K562 (cell line): Measurements from ENCODE around the gene COL4A1. TPM values are rescaled to one million over a fixed set of nuclear protein-coding genes. Genes with fewer than 3 reads are reported as not detected.

Experiments
- ASH1L ChIP-seq: fragments of 450-650 bp; IDR thresholded peaks from 2 replicates; pipeline ENCODE4 v1.6.1; 2018; ENCODE audit warnings: borderline replicate concordance, mild to moderate bottlenecking, low read depth; ENCODE audit not compliant: partially characterized antibody
- ATF7 ChIP-seq: fragments of 450-650 bp; IDR thresholded peaks from 2 replicates; pipeline ENCODE4 v1.7.1; 2014; ENCODE audit warnings: mild to moderate bottlenecking, moderate library complexity
- CBX2 ChIP-seq: fragments of 200-600 bp; sonication (generic); IDR thresholded peaks from one replicate; pipeline ENCODE4 v1.6.1; 2012; ENCODE audit warnings: mild to moderate bottlenecking, low read length, inconsistent platforms; ENCODE audit not compliant: insufficient read depth, poor library complexity, severe bottlenecking
- FOXJ3 ChIP-seq: sonication (generic); formaldehyde crosslinking; IDR thresholded peaks from 2 replicates; pipeline ENCODE4 v1.4.0; 2020; ENCODE audit warnings: mild to moderate bottlenecking, missing genetic modification reagents
- FOXK1 ChIP-seq: sonication (generic); formaldehyde crosslinking; IDR thresholded peaks from 2 replicates; pipeline ENCODE4 v1.8.0; 2022; ENCODE audit warnings: missing genetic modification reagents, mild to moderate bottlenecking, borderline replicate concordance
- KAT7 ChIP-seq: sonication (generic); formaldehyde crosslinking; IDR thresholded peaks from 2 replicates; pipeline ENCODE4 v1.8.0; 2022; ENCODE audit warnings: missing genetic modification reagents, mild to moderate bottlenecking, borderline replicate concordance
- ZNF696 ChIP-seq: fragments of 250-450 bp; sonication (Bioruptor Pico); conservative IDR thresholded peaks from 2 replicates; pipeline ENCODE4 v1.4.0; 2020; ENCODE audit warnings: mild to moderate bottlenecking, moderate library complexity
- polyA plus RNA-seq, 8 experiments: library from polyadenylated mRNA; depleted of rRNA in 4 of 8; stranded (reverse) in 5 of 8; unstranded in 3 of 8; fragments of >200 nt; fragmentation: Nextera tagmentation in 2 of 8; fragmentation: Illumina TruSeq in 1 of 8; extraction: Ambion mirVana in 2 of 8; extraction: Trizol in 1 of 8; gene quantifications; 2 replicates each; pipeline versions ENCODE4 v1.2.1 to v1.2.3, GENCODE V29; 2011 to 2014; ENCODE audit warnings: inconsistent platforms in 1 of 8, missing spikeins in 1 of 8
- total RNA-seq, 7 experiments: library from RNA; depleted of rRNA in 6 of 7; stranded (reverse); fragments of >200 nt in 6 of 7; fragmentation: Illumina TruSeq in 2 of 7; extraction: Trizol in 2 of 7; gene quantifications; 2 replicates each; pipeline versions ENCODE4 v1.2.1 to v1.2.3, GENCODE V29; 2011 to 2021; ENCODE audit warnings: low replicate concordance in 1 of 7
- TF ChIP-seq, protein P1 (sequence below): sonication (generic); formaldehyde crosslinking; IDR thresholded peaks from 2 replicates; pipeline ENCODE4 v1.8.1; 2022; ENCODE audit warnings: missing genetic modification reagents
- TF ChIP-seq, protein P2 (sequence below): fragments of 450-650 bp; conservative IDR thresholded peaks from 2 replicates; pipeline ENCODE4 v1.6.1; 2016; ENCODE audit warnings: missing genetic modification characterization, low read depth, mild to moderate bottlenecking, control low read depth, missing compliant biosample characterization
- TF ChIP-seq, protein P3 (sequence below), 2 experiments: fragments of 450-650 bp; IDR thresholded peaks; 2 replicates each; pipeline ENCODE4 v1.6.1; 2016; ENCODE audit warnings: mild to moderate bottlenecking in 2 of 2, borderline replicate concordance in 1 of 2, low read depth in 1 of 2, moderate library complexity in 1 of 2

COL4A1 gene
- total and polyA plus RNA-seq, 9 of the 15 experiments (the other 6 are each of a cell fraction or from before 2014, with no cell fraction given) = 0.35 TPM; not detected in 8

DNA sequence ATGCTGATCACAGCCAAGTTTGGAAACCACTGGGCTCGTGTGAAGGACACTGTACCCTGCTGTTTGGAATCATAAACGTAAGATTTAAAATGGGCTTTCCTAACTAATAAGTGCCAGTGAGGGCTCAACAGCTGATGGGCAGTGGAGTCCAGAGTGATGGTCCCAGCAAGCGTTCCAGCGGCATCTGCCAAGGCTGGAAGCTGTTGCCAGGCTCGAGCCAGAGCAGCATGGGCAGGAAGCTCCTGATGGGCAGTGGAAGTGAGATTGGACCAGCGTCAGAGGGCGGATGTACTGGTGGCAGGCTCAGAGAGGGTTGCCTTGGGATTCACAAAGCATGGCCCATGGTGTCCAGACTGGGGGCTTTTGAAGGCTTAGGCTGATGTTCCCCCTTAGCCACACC, 30.3 kb upstream of the COL4A1 start (continued):
- TF ChIP-seq FOXJ3 (no peak), ATF7 (no peak), ZNF696 (CRISPR knock-in tag) (no peak), CBX2 (no peak), FOXK1 (CRISPR knock-in tag) (no peak), KAT7 (CRISPR knock-in tag) (no peak), ASH1L (no peak)
- TF ChIP-seq, protein P1, sequence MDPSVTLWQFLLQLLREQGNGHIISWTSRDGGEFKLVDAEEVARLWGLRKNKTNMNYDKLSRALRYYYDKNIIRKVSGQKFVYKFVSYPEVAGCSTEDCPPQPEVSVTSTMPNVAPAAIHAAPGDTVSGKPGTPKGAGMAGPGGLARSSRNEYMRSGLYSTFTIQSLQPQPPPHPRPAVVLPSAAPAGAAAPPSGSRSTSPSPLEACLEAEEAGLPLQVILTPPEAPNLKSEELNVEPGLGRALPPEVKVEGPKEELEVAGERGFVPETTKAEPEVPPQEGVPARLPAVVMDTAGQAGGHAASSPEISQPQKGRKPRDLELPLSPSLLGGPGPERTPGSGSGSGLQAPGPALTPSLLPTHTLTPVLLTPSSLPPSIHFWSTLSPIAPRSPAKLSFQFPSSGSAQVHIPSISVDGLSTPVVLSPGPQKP = no peak
- TF ChIP-seq, protein P2, sequence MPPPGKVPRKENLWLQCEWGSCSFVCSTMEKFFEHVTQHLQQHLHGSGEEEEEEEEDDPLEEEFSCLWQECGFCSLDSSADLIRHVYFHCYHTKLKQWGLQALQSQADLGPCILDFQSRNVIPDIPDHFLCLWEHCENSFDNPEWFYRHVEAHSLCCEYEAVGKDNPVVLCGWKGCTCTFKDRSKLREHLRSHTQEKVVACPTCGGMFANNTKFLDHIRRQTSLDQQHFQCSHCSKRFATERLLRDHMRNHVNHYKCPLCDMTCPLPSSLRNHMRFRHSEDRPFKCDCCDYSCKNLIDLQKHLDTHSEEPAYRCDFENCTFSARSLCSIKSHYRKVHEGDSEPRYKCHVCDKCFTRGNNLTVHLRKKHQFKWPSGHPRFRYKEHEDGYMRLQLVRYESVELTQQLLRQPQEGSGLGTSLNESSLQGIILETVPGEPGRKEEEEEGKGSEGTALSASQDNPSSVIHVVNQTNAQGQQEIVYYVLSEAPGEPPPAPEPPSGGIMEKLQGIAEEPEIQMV (tag) = no peak
- TF ChIP-seq, protein P3, sequence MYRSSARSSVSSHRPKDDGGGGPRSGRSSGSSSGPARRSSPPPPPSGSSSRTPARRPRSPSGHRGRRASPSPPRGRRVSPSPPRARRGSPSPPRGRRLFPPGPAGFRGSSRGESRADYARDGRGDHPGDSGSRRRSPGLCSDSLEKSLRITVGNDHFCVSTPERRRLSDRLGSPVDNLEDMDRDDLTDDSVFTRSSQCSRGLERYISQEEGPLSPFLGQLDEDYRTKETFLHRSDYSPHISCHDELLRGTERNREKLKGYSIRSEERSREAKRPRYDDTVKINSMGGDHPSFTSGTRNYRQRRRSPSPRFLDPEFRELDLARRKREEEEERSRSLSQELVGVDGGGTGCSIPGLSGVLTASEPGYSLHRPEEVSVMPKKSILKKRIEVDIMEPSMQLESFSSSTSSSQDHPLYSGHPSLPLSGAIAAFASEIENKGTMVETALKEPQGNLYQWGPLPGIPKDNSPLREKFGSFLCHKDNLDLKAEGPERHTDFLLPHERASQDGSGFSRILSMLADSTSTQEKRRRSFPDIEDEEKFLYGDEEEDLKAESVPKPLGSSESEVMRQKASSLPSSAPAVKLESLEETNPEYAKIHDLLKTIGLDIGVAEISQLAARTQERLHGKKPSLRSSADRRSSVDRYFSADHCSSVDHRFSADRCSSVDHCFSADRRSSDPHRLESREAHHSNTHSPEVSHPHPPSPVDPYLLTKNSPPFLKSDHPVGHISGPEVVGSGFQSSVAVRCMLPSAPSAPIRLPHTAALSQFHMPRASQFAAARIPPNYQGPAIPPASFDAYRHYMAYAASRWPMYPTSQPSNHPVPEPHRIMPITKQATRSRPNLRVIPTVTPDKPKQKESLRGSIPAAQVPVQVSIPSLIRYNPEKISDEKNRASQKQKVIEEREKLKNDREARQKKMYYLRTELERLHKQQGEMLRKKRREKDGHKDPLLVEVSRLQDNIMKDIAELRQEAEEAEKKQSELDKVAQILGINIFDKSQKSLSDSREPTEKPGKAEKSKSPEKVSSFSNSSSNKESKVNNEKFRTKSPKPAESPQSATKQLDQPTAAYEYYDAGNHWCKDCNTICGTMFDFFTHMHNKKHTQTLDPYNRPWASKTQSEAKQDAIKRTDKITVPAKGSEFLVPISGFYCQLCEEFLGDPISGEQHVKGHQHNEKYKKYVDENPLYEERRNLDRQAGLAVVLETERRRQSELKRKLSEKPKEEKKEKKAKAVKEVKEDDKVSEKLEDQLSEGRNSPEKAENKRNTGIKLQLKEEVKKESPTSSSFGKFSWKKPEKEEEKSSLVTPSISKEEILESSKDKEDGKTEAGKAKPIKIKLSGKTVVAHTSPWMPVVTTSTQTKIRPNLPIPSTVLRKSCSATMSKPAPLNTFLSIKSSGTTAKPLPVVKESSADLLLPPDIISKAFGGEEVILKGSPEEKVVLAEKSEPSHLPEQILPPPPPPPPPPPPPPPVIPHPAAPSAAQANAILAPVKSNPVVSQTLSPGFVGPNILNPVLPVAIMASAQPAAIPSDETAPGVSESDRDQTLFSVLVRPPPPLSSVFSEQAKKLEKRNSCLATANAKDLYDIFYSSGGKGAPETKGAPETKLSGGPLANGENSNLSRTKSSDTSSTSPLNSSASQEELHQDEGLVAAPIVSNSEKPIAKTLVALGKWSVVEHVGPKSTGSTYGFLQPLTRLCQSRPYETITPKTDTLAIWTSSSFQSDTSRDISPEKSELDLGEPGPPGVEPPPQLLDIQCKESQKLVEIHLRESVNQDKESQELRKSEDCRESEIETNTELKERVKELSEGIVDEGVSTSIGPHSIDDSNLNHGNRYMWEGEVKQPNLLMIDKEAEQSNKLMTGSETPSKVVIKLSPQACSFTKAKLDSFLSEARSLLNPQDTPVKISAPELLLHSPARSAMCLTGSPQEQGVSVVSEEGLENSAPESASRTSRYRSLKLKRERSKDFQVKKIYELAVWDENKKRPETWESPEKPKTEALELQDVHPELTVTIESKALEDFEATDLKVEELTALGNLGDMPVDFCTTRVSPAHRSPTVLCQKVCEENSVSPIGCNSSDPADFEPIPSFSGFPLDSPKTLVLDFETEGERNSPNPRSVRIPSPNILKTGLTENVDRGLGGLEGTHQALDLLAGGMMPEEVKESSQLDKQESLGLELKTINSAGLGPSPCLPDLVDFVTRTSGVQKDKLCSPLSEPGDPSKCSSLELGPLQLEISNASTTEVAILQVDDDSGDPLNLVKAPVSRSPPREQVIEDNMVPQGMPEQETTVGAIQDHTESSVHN (IDR thresholded peaks at IDR 0.05; ENCODE audit: borderline replicate concordance in 1 of 2, low read depth in 1 of 2) = no peak
